ENCODE measurements around the gene VSTM4. TPM values are rescaled to one million over a fixed set of nuclear protein-coding genes. Genes with fewer than 3 reads are reported as not detected.

The VSTM4 gene
- polyA plus RNA-seq, 1 donor (not counting 4 experiments of a cell fraction or from before 2014, with no cell fraction given): not detected

- H3K9me1 ChIP-seq (ENCODE audit: control insufficient read depth, extremely low read depth, insufficient read depth, low read length): no peaks in the 10 kb centered on the region
- dilution Hi-C loops (cut with MboI; ENCODE audit: extremely low pct_ligation_motif_present, low sequenced_read_pairs): no loop called here
- no peaks in the 10 kb centered on the region for H3K4me1 ChIP-seq (ENCODE audit: control insufficient read depth, extremely low read depth, insufficient read depth, low read length)
- H3K36me3 ChIP-seq (ENCODE audit: control insufficient read depth in 2 of 2, extremely low read depth in 1 of 2, insufficient read depth in 2 of 2, low read length in 2 of 2): no peaks in the 10 kb centered on the region
- H3K9ac ChIP-seq (ENCODE audit: control insufficient read depth, extremely low read depth, insufficient read depth, low read length): no peak overlapping the region
- no peak overlapping the region for H2AFZ ChIP-seq (ENCODE audit: control insufficient read depth, low read length)
- TF ChIP-seq EZH2 (IDR thresholded peaks at IDR 0.05; ENCODE audit: low read length) (no peak), CTCF (optimal IDR thresholded peaks at IDR 0.05 in 1 of 3, IDR thresholded peaks at IDR 0.05 in 1 of 3, conservative IDR thresholded peaks at IDR 0.05 in 1 of 3; ENCODE audit: extremely low read depth in 1 of 3, insufficient read depth in 2 of 3, low read length in 3 of 3) (no peak)
- FAIRE-seq (no peak), DNase-seq (ENCODE audit: low read depth, low spot score) (no peak)
- no peaks in the 10 kb centered on the region for H3K27me3 ChIP-seq (ENCODE audit: control insufficient read depth, extremely low read depth, insufficient read depth, low read length)
- H4K20me1 ChIP-seq (ENCODE audit: control insufficient read depth, extremely low read depth, insufficient read depth, low read length): no peaks in the 10 kb centered on the region
- no peak overlapping the region for H3K4me2 ChIP-seq (ENCODE audit: control insufficient read depth, extremely low read depth, insufficient read depth, low read depth, low read length)
- H3K9me3 ChIP-seq (ENCODE audit: control insufficient read depth, low read depth, low read length): no peaks in the 10 kb centered on the region
- H3K79me2 ChIP-seq (ENCODE audit: control insufficient read depth, insufficient read depth, low read length): no peaks in the 10 kb centered on the region
- H3K4me3 ChIP-seq (ENCODE audit: control insufficient read depth in 2 of 3, extremely low read depth in 1 of 3, insufficient read depth in 2 of 3, low read depth in 1 of 3, low read length in 3 of 3): no peak overlapping the region
- H3K27ac ChIP-seq (ENCODE audit: control insufficient read depth, insufficient read depth, low read length): no peak overlapping the region
These were observed 48.4 kb upstream of the VSTM4 start for GRCh38 chr10:49163741-49164140.

- Histone ChIP-seq H3K36me3 (ENCODE audit: control insufficient read depth in 2 of 2, extremely low read depth in 1 of 2, insufficient read depth in 2 of 2, low read length in 2 of 2) (no peaks in the 10 kb centered on the region), H4K20me1 (ENCODE audit: control insufficient read depth, extremely low read depth, insufficient read depth, low read length) (no peaks in the 10 kb centered on the region), H3K9ac (ENCODE audit: control insufficient read depth, extremely low read depth, insufficient read depth, low read length) (no peak overlapping the region), H3K4me2 (ENCODE audit: control insufficient read depth, extremely low read depth, insufficient read depth, low read depth, low read length) (no peak overlapping the region), H3K79me2 (ENCODE audit: control insufficient read depth, insufficient read depth, low read length) (no peaks in the 10 kb centered on the region), H2AFZ (ENCODE audit: control insufficient read depth, low read length) (no peak overlapping the region), H3K4me3 (ENCODE audit: control insufficient read depth in 2 of 3, extremely low read depth in 1 of 3, insufficient read depth in 2 of 3, low read depth in 1 of 3, low read length in 3 of 3) (no peak overlapping the region), H3K9me3 (ENCODE audit: control insufficient read depth, low read depth, low read length) (no peaks in the 10 kb centered on the region), H3K9me1 (ENCODE audit: control insufficient read depth, extremely low read depth, insufficient read depth, low read length) (no peaks in the 10 kb centered on the region), H3K4me1 (ENCODE audit: control insufficient read depth, extremely low read depth, insufficient read depth, low read length) (no peaks in the 10 kb centered on the region), H3K27me3 (ENCODE audit: control insufficient read depth, extremely low read depth, insufficient read depth, low read length) (no peaks in the 10 kb centered on the region), H3K27ac (ENCODE audit: control insufficient read depth, insufficient read depth, low read length) (no peak overlapping the region)
- FAIRE-seq (no peak), DNase-seq (ENCODE audit: low read depth, low spot score) (no peak)
- TF ChIP-seq EZH2 (IDR thresholded peaks at IDR 0.05; ENCODE audit: low read length) (no peak), CTCF (optimal IDR thresholded peaks at IDR 0.05 in 1 of 3, IDR thresholded peaks at IDR 0.05 in 1 of 3, conservative IDR thresholded peaks at IDR 0.05 in 1 of 3; ENCODE audit: extremely low read depth in 1 of 3, insufficient read depth in 2 of 3, low read length in 3 of 3) (no peak)
- dilution Hi-C loops (cut with MboI; ENCODE audit: extremely low pct_ligation_motif_present, low sequenced_read_pairs): no loop called here
These were observed 47.5 kb upstream of the VSTM4 start for GRCh38 chr10:49162761-49163310.
